HFF-Myc (cell line): Measurements from ENCODE around the gene TAS2R30.

Source experiments
- DNase-seq: peaks from one replicate; pipeline ENCODE4 v3.0.0-alpha.2; 2011; ENCODE audit warnings: low read depth; ENCODE audit errors: extremely low read depth
- H3K4me3 ChIP-seq: replicated peaks from 2 replicates; pipeline ENCODE4 v1.5.1; 2011; ENCODE audit warnings: low read depth, mild to moderate bottlenecking, control low read depth, low read length
- TF ChIP-seq, protein P1 (sequence below): IDR thresholded peaks from 2 replicates; pipeline ENCODE4 v1.5.1; 2012; ENCODE audit warnings: mild to moderate bottlenecking, low read depth, low read length, control low read depth; ENCODE audit errors: missing control alignments

Gene TAS2R30

GRCh38 chr12:11171145-11171968 is 36.9 kb upstream of the TAS2R30 start, which contains the start of gene SMIM10L1:
SMIM10L1 (plus strand) TSS chr12:11171194; CDS start chr12:11171357, 163 bp downstream.
- TF ChIP-seq, protein P1, sequence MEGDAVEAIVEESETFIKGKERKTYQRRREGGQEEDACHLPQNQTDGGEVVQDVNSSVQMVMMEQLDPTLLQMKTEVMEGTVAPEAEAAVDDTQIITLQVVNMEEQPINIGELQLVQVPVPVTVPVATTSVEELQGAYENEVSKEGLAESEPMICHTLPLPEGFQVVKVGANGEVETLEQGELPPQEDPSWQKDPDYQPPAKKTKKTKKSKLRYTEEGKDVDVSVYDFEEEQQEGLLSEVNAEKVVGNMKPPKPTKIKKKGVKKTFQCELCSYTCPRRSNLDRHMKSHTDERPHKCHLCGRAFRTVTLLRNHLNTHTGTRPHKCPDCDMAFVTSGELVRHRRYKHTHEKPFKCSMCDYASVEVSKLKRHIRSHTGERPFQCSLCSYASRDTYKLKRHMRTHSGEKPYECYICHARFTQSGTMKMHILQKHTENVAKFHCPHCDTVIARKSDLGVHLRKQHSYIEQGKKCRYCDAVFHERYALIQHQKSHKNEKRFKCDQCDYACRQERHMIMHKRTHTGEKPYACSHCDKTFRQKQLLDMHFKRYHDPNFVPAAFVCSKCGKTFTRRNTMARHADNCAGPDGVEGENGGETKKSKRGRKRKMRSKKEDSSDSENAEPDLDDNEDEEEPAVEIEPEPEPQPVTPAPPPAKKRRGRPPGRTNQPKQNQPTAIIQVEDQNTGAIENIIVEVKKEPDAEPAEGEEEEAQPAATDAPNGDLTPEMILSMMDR, result no peak
- DNase-seq, result peak; percentile 69
- peak within 1 kb of the TSS; percentile 67 for H3K4me3 ChIP-seq

- DNase-seq, result peak; percentile 26
- H3K4me3 ChIP-seq, result peak overlapping the region; percentile 67
- TF ChIP-seq, protein P1, result no peak
Observed at GRCh38 chr12:11170810-11171144, 36.3 kb upstream of the TAS2R30 start.

GRCh38 chr12:11166300-11166699 is 31.9 kb upstream of the TAS2R30 start:
- no peak overlapping the region for H3K4me3 ChIP-seq
- no peak for DNase-seq
- TF ChIP-seq, protein P1, result no peak

GRCh38 chr12:11164384-11164783 is 29.9 kb upstream of the TAS2R30 start:
- DNase-seq, result no peak

DNA sequence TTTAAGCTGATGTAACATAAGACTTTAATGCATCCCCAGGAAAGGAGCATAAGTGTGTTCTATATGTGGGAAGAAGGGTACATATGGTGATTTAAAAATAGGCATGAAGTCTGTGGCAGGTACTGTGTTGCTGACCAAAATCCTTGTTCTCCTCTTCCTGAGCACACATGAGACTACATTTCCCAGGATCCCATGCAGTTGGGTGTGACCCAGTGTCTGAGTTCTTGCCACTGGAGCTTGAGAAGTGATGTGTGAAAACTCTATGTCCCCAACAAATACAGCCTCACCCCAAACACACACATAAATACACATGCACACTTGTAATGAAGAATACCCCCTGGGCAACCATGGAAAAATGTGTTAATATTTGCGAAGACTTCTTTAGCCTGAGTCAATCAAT is 28.1 kb upstream of the TAS2R30 start:
- H3K4me3 ChIP-seq, result no peak overlapping the region
- DNase-seq, result no peak
- TF ChIP-seq, protein P1, result no peak

More at GRCh38 chr12:11164384-11164783, 29.9 kb upstream of the TAS2R30 start:
- H3K4me3 ChIP-seq, result no peak overlapping the region
- TF ChIP-seq, protein P1, result no peak

- H3K4me3 ChIP-seq, result no peak overlapping the region
- TF ChIP-seq, protein P1, result no peak
- no peak for DNase-seq
Observed at GRCh38 chr12:11158885-11159444, 24.5 kb upstream of the TAS2R30 start.
